ENCODE data around the gene SLC24A3. TPM values are rescaled to one million over a fixed set of nuclear protein-coding genes. Genes with fewer than 3 reads are reported as not detected.

Gene SLC24A3
- polyA plus RNA-seq, 1 donor, result 22.8 TPM

GRCh38 chr20:19301142-19301541 is 88.7 kb downstream of the SLC24A3 start:
- no peak for DNase-seq (ENCODE audit: low read depth)

GRCh38 chr20:19301843-19302242 is 89.4 kb downstream of the SLC24A3 start:
- DNase-seq (ENCODE audit: low read depth), result no peak

GRCh38 chr20:19302714-19303113 is 90.3 kb downstream of the SLC24A3 start:
- no peak for DNase-seq (ENCODE audit: low read depth)

GRCh38 chr20:19304389-19304788 is 91.9 kb downstream of the SLC24A3 start:
- no peak for DNase-seq (ENCODE audit: low read depth)

GRCh38 chr20:19304886-19305415 is 92.5 kb downstream of the SLC24A3 start:
- DNase-seq (ENCODE audit: low read depth), result no peak

- DNase-seq (ENCODE audit: low read depth), result no peak
These were observed 95.7 kb downstream of the SLC24A3 start for GRCh38 chr20:19308146-19308545.

GRCh38 chr20:19310541-19310940 is 98.1 kb downstream of the SLC24A3 start:
- DNase-seq (ENCODE audit: low read depth), result no peak

- DNase-seq (ENCODE audit: low read depth), result no peak
These were observed 101.1 kb downstream of the SLC24A3 start for GRCh38 chr20:19313342-19314069.

- DNase-seq (ENCODE audit: low read depth), result no peak
These were observed 102.2 kb downstream of the SLC24A3 start for GRCh38 chr20:19314621-19315020.

GRCh38 chr20:19317237-19318069 is 105.0 kb downstream of the SLC24A3 start:
- DNase-seq (ENCODE audit: low read depth), result peak; percentile 29

GRCh38 chr20:19318610-19319009 is 106.2 kb downstream of the SLC24A3 start:
- DNase-seq (ENCODE audit: low read depth), result no peak

GRCh38 chr20:19320005-19320404 is 107.6 kb downstream of the SLC24A3 start:
- no peak for DNase-seq (ENCODE audit: low read depth)

GRCh38 chr20:19321176-19321575 is 108.7 kb downstream of the SLC24A3 start:
- no peak for DNase-seq (ENCODE audit: low read depth)

GRCh38 chr20:19322061-19322985 is 109.9 kb downstream of the SLC24A3 start:
- no peak for DNase-seq (ENCODE audit: low read depth)

GRCh38 chr20:19327401-19327800 is 115.0 kb downstream of the SLC24A3 start:
- no peak for DNase-seq (ENCODE audit: low read depth)

- no peak for DNase-seq (ENCODE audit: low read depth)
These were observed 116.2 kb downstream of the SLC24A3 start for GRCh38 chr20:19328676-19329075.

GRCh38 chr20:19330038-19330437 is 117.6 kb downstream of the SLC24A3 start:
- DNase-seq (ENCODE audit: low read depth), result no peak

GRCh38 chr20:19330731-19331130 is 118.3 kb downstream of the SLC24A3 start:
- no peak for DNase-seq (ENCODE audit: low read depth)

GRCh38 chr20:19333563-19333962 is 121.1 kb downstream of the SLC24A3 start:
- no peak for DNase-seq (ENCODE audit: low read depth)

GRCh38 chr20:19335341-19335740 is 122.9 kb downstream of the SLC24A3 start:
- no peak for DNase-seq (ENCODE audit: low read depth)

GRCh38 chr20:19335916-19336315 is 123.5 kb downstream of the SLC24A3 start:
- DNase-seq (ENCODE audit: low read depth), result no peak

- DNase-seq (ENCODE audit: low read depth), result no peak
These were observed 124.2 kb downstream of the SLC24A3 start for GRCh38 chr20:19336631-19337030.
